ENCODE data around the gene CAMK1D. TPM values are rescaled to one million over a fixed set of nuclear protein-coding genes. Genes with fewer than 3 reads are reported as not detected.

The CAMK1D gene
- total RNA-seq, 1 experiment from 2014 or later: 6.3 TPM

- H3K36me3 Mint-ChIP-seq (ENCODE audit: insufficient read depth in 1 of 3, low read depth in 3 of 3): 0 out of 7 replicates have a peak, but pooled peaks cover 0 to 1% (median 0%) of the 10 kb centered on the region in 3 experiments
- Histone ChIP-seq H4K91ac (ENCODE audit: insufficient read length, low read depth, low read length) (no peak overlapping the region), H3K56ac (ENCODE audit: insufficient read length, low read depth, low read length) (no peak overlapping the region), H3K4me1 (ENCODE audit: insufficient read depth, low read length) (no peaks in the 10 kb centered on the region; the same call in 1 of the 2 replicates), H2BK20ac (ENCODE audit: low read depth, low read length, poor library complexity, severe bottlenecking) (no peak overlapping the region), H3K79me1 (ENCODE audit: insufficient read depth, low read depth, low read length, poor library complexity, severe bottlenecking) (no peaks in the 10 kb centered on the region), H2BK120ac (ENCODE audit: low read depth, low read length, poor library complexity, severe bottlenecking) (no peak overlapping the region), H3K14ac (ENCODE audit: insufficient read depth, low read length) (no peak overlapping the region), H3K18ac (ENCODE audit: insufficient read length, low read depth, low read length) (no peak overlapping the region), H3K79me2 (ENCODE audit: insufficient read depth, low read length) (no peaks in the 10 kb centered on the region), H3K4ac (ENCODE audit: low read depth, low read length) (no peak overlapping the region), H3K27me3 (ENCODE audit: insufficient read depth, low read length) (no peaks in the 10 kb centered on the region), H3K23ac (ENCODE audit: insufficient read length, low read depth, low read length) (no peak overlapping the region), H2BK12ac (ENCODE audit: insufficient read length, low read depth, low read length) (no peak overlapping the region), H2BK15ac (ENCODE audit: low read depth, low read length) (no peak overlapping the region), H3K27ac (ENCODE audit: insufficient read length, low read depth, low read length) (no peak overlapping the region), H3K23me2 (ENCODE audit: insufficient read length, low read depth, low read length, poor library complexity, severe bottlenecking) (no peaks in the 10 kb centered on the region), H2BK5ac (ENCODE audit: insufficient read length, low read length) (no peak overlapping the region), H2AFZ (ENCODE audit: low read length) (no peak overlapping the region), H3K9ac (ENCODE audit: extremely low read depth, insufficient read length, low read length) (no peak overlapping the region), H4K20me1 (ENCODE audit: control insufficient read depth, insufficient read depth, insufficient read length) (no peaks in the 10 kb centered on the region), H3T11ph (ENCODE audit: low read length) (no peak overlapping the region), H3K4me2 (ENCODE audit: insufficient read depth, insufficient read length, low read length) (no peak overlapping the region), H4K5ac (ENCODE audit: insufficient read length, low read depth, low read length) (no peak overlapping the region), H3K9me3 (ENCODE audit: control insufficient read depth, low read depth, low read length) (no peaks in the 10 kb centered on the region), H2AK5ac (ENCODE audit: insufficient read length, low read length) (no peak overlapping the region), H4K8ac (replicated peaks; ENCODE audit: insufficient read length, low read depth, low read length) (no peak overlapping the region)
- no peak overlapping the region for H3K4me3 Mint-ChIP-seq
- no peak for DNase-seq
- no peaks in the 10 kb centered on the region for H3K27me3 Mint-ChIP-seq (ENCODE audit: low read depth)
- peak overlapping the region in 1 of 3 experiments; percentile 10; a peak in 1 of 7 replicates for H3K27ac Mint-ChIP-seq
- TF ChIP-seq CTCF (conservative IDR thresholded peaks at IDR 0.05): no peak
- no peaks in the 10 kb centered on the region for H3K9me3 Mint-ChIP-seq
- WGBS (ENCODE audit: extremely low coverage, insufficient read length, low lambda C conversion rate): no CpG with 5 or more reads among the region's 15 CpGs
- H3K4me1 Mint-ChIP-seq: peaks cover 2 to 5% of the 10 kb centered on the region in 2 experiments; a peak in 3 of 4 replicates
Observed at GRCh38 chr10:12333380-12334185, 15.8 kb upstream of the CAMK1D start.

Measured in H9 (cell line).